Choroid plexus epithelial cell (primary cell): ENCODE results near the gene FCN3.

Experiments
- DNase-seq: peaks from one replicate; pipeline ENCODE4 v3.0.0-alpha.2; 2010; ENCODE audit warnings: low read depth
- H3K4me3 ChIP-seq: 2 replicates; pipeline ENCODE4 v1.5.1; 2011; ENCODE audit warnings: low read depth, mild to moderate bottlenecking, control low read depth, low read length, moderate library complexity
- TF ChIP-seq, protein P1 (sequence below): conservative IDR thresholded peaks from 2 replicates; pipeline ENCODE4 v1.5.1; 2011; ENCODE audit warnings: low read depth, mild to moderate bottlenecking, control low read depth, inconsistent platforms, low read length, moderate library complexity

Gene FCN3

DNA sequence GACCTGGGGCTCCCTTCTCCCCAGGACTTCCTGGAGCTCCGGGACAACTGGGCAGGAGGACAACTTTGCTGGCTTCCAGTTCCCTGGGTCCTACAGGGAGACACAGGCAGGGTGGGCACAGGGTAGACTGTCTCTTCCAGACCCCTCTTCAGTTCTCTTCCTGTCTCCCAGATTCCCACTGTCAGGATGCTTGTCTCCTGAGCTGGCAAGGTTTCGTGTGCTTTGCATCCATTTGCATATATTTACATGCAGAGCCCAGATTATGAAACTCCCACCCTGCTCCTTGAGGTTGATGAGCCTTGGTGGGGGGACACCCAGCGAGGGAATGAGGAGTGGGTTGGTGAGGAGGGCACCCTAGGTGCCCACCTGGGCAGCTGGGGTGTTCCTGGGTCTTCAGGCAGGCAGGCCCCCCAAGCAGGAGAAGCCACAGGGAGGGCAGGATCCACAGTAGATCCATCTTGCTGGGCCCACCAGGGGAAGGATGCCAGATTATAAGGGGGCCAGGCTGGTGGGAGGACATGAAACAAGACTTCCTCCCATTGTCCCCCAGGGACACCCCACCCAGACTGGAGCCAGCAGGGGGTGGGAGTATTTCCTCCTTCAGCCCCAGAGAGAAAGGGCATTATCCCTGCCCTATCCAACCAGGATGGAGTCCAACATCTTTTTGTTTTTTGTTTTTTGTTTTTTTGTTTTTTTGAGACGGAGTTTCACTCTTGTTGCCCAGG lies at the start of gene FCN3:
TSS of gene FCN3 (minus strand) at position 463 of the 725 bp plus-strand sequence. CDS start at position 457, 6 bp downstream.
- DNase-seq, result no peak
- no peak within 1 kb of the TSS for H3K4me3 ChIP-seq
- TF ChIP-seq, protein P1, sequence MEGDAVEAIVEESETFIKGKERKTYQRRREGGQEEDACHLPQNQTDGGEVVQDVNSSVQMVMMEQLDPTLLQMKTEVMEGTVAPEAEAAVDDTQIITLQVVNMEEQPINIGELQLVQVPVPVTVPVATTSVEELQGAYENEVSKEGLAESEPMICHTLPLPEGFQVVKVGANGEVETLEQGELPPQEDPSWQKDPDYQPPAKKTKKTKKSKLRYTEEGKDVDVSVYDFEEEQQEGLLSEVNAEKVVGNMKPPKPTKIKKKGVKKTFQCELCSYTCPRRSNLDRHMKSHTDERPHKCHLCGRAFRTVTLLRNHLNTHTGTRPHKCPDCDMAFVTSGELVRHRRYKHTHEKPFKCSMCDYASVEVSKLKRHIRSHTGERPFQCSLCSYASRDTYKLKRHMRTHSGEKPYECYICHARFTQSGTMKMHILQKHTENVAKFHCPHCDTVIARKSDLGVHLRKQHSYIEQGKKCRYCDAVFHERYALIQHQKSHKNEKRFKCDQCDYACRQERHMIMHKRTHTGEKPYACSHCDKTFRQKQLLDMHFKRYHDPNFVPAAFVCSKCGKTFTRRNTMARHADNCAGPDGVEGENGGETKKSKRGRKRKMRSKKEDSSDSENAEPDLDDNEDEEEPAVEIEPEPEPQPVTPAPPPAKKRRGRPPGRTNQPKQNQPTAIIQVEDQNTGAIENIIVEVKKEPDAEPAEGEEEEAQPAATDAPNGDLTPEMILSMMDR, result no peak

DNA sequence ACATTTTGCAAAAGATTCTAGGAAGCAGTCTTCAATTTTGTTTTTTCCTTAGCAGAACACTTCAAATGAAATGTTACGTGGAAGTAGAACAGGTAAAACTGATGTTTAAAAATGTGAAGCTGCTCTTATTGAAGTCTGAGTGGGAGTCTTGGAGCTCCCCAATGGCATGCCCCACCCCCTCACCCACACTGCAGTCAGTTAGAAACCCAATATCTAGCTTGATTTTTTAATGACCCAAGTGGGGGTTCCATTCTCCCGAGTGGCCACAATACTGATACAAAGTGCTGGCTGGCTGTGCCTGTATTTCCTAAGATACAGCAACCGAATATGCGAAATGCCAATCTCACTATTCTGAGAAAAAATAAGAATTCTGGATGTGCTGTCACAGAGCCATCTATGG lies 49.1 kb upstream of the FCN3 start:
- no peak for DNase-seq
- TF ChIP-seq, protein P1, result no peak
- no peak overlapping the region for H3K4me3 ChIP-seq

DNA sequence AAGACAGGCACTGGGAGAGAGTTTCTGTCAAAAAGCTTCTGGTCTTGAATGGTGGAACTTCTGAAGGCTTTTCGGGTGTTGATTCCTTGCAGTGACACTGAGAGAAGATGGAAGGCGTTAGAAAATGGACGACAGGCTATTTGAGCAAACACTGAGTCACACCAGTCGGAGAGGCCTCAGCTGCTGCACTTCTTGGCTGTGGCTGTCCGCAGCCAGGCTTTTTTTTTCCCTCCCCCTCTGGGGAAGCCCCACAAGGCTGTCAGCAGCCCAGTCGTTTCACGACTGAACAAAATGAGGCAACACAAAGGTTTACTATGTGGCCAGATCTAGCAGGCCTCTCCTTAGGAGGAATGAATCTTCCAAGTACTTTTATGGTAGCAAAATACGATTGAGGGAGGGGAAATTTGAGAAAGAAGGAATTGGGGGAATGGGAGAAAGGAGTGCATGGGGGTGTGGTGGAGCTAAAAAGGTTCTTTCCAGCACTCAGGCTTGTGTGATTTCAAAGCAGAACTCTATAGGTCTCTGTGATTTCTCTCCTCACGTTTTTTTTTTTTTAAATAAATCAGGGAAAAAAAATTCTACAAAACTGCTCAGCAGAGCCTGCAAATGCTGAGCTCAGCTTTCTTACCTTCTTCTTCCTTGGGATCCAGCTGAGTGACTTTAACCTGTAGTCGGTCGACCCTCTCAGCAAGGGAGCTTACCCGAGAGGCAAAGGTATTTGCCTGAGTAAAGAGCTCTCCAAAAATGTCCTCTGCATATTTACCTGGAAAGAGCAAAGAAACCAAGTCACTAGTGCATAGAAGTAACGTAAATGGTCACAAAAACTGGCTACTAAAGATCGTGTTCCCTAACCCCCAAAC lies 43.9 kb upstream of the FCN3 start:
- peak; percentile 97 for DNase-seq
- H3K4me3 ChIP-seq, result no peak overlapping the region
- TF ChIP-seq, protein P1, result no peak

DNA sequence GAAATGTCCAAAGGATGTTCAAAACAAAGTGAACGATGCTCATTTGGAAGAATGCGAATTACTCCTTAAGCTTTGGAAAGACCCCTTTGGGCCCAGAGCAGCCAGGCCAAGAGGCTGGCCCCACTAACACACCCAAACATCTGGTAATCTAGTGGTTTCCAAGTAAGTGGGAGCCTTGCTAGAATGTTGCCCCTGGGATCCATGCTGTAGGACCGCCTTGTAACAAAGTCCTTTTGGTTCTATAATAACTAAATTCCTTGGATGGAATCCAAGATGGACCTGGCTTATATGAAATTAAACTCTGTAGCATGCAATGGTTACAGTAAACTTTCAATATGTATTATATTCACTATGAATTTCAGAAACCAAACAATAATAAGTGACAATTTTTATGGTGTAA lies 43.1 kb upstream of the FCN3 start:
- H3K4me3 ChIP-seq, result no peak overlapping the region
- DNase-seq, result no peak
- TF ChIP-seq, protein P1, result no peak

DNA sequence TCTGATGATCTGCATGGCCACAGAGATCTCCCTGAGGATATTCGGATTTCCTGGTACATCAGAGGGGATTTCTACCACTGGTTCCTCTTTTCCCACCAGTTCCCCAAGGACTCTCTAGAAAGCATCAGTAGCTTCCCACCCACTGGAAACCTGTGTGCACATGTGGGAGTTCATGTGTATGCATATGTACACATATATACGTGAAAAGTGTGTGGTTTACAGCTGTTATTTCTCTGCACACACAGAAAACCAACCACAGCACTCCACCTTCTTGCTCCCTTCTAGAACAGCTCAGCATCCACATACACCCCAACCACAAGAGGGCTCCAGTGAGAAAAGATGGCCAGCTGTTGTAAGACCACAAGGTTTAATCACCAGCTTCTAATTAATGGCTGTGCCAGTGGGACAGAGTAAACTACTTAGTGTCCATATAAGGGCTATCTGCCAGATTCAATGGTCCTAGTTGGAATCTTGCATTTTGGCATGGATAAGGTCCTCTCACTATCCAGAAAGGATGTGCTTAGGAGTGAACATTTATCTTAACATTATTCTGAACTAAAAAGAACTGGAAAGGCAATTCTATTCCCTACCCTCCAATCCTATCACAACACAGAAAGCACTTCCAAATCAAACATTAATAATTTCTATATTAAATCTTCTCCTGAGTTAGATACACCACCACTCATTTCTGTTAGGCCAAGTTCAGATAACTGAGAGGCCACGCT lies 41.9 kb upstream of the FCN3 start:
- H3K4me3 ChIP-seq, result no peak overlapping the region
- TF ChIP-seq, protein P1, result peak; percentile 89
- DNase-seq, result peak; percentile 85

DNA sequence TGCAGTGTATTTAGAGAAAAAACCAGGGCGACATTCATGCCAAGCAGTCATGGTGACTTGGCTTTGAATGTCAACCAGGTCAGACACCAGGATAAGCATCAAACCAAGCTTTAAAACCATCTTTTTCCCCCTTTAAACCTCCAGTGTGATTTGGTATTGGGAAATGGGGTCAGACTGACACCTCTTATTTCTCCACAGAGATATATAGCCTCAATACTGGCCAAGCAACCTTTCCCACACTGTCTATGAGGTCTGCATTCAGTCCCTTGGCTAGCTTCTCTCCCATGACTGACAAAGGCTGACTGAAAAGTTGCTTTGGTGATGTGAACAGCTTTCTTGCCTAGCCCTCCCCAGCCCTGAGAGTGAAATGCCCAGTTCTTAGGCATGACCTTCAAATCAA lies 39.5 kb upstream of the FCN3 start:
- DNase-seq, result no peak
- TF ChIP-seq, protein P1, result no peak
- H3K4me3 ChIP-seq, result no peak overlapping the region
